NCI-H2196 treated with DMSO at 0.1 percent for 48 hours (cell line): Measurements from ENCODE around the gene ALDH3A1.
A peak's percentile ranks its signal among the peaks of the same experiment; 100 is the strongest.
"Not testable (repeated sequence)": the region's sequence is repeated elsewhere in the genome, so short reads cannot be mapped to it uniquely, and the experiment has no call there.

Experiments
- DNase-seq: peaks from one replicate; lab custom pipeline; 2025; ENCODE audit not compliant: unreplicated experiment; lab: John Stamatoyannopoulos, UW

The ALDH3A1 gene

DNA sequence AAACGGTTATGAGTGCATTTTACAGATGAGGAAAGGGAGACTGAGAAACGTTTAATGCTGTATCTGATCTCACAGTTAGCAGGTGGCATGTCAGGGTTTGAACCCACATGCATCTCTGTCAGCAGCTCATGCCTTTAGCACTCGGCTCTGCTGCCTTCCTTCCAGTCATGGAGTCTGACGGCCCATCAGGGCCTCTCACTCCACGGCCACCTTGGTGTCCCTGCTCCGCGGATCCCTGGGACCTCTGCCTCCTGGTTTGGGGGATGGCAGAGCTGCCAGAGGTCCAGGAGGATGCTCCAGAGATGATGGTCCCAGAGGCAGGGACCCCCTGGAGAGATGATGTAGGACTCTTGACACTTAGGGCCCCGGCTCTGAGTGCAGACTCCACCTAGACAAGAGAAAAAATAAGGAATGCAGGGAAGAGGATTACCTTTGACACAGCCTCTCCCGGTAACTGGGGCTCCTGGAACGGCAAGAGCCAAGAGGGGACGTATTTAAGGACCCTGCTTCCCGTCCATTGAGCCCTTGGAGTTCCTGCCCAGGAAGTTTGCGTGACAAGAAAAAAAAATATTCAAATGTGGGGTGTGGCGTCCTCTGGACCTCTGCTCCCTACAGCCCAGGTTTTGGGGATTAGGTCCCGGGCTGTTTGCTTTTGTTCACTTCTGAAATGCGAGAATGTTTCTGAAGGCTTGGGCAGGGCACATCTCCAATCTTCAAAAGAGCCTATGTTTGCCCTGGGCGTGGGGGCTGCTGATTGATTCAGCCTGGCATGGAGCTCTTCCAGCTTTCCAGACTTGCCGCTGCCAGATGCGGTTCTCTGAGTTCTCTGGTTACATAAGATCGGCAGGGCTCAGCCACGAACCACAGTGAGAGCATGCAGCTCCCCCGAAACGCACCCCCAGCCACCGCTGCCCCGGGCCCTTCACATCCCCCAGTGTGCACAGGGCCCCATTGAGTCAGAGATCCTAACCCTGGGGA, at the start of gene ALDH3A1:
ALDH3A1 (minus strand) TSS at position 470 of the 978 bp plus-strand sequence. CDS start 3,169 bp downstream, outside the sequence.
- DNase-seq: no peak

GRCh38 chr17:19796457-19796856, 48.4 kb upstream of the ALDH3A1 start:
- no peak for DNase-seq

- DNase-seq: no peak
Observed at GRCh38 chr17:19791918-19792550, 43.9 kb upstream of the ALDH3A1 start.

DNA sequence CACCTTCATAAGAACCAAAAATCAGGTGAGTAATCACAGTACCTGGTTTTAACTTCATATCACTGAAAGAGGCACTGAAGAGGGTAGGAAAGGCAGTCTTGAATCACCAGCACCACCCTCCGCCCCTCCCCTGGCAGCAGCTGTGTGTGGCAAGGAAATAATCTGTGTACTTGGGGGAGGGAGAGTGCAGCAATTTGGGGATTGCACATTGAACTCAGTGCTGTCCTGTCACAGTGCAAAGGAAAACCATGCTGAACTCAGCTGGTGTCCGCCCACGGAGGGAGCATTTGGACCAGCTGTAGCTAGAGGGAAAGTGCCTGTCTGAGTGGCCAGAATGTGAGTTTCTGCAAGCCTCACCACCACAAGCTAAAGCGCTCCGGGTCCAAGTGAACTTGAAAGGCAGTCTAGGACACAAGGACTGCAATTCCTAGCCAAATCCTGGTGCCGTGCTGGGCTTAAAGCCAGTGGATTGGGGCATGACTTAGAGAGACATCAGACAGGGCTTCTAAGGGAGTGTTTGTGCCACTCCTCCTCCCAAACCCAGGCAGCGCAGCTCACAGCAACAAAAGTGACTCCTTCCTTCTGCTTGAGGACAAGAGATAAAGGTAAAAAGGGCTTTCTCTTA, 39.7 kb upstream of the ALDH3A1 start:
- no peak for DNase-seq

DNA sequence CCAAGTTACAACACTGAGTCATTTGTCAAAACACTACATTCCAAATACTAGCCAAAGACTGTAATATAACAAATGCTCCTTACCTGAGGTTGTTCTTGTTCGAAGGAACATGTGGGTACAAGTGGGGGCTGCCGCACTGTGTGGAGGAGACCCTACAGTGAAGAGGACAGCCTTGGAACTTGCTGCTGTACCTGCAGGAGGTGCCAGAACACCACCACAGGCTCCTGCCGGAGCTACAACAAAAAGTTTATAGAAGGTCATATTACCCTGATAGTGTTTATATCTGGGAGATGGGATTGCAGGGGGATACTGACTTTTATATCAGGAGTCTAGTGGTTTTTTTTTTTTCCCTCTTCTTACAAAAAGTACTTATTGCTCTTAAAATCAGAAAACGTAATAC, 37.8 kb upstream of the ALDH3A1 start:
- DNase-seq: no peak

DNA sequence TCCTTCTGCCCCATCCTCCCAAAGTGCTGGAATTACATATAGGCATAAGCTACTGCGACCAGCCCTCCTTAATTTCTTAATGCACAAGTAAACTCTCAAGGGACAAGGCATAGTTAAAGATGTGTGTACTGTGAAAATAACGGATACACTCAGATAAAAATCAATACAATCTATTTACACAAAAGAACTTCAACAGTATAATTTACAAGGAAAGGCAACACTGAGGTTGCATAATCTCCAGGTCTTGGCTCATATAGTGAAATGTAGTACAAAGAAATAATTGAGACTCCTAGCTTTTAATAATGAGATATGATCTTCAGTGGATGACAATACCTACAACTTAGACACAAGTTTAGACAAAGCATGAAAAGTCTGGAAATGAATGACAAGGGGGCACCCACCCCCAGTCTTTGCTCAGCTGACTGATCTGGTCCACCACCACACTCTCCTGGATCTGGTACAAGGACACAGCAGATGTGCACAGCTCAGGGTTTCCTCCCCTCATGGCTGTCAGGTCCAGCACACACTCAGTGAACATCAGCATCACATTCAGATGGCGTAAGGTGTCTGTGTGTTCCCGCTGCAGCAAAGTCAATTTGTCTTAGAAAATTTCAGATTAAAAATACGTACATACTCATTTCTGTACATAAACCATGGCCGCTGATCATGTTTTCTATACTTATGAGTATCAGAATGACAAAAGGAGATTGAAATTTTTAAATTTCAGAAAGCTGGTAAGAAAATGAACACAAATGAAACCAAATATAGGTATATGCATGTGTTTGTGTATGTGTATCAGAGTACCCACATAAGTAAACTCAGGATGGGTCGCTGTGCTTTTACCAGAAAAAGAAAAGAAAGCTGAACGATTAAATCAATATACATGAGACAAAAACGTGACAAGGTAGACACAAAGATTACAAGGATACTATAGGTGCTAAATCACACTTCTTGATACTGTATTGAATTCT, 33.7 kb upstream of the ALDH3A1 start:
- no peak for DNase-seq

DNA sequence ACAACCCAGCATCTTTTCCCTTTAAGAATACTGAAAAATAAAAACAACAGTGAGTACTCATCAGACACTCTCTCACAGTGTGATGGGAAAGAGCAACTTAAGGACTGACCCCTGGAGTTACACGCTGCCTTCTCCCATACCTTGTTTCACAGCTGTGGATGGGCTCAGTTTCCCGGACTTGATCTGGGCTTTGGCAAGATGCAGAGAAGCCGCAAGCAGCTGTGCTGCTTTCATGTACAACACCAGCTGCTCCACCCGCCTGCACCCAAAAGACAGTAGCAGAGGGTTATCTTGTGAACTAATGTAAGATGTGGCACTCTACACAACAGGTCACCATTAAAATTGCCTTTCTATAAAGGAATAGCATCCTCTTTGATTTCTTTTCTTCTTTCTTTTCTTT, 32.7 kb upstream of the ALDH3A1 start:
- no peak for DNase-seq

GRCh38 chr17:19773534-19773933, 25.4 kb upstream of the ALDH3A1 start:
- DNase-seq: no peak

DNA sequence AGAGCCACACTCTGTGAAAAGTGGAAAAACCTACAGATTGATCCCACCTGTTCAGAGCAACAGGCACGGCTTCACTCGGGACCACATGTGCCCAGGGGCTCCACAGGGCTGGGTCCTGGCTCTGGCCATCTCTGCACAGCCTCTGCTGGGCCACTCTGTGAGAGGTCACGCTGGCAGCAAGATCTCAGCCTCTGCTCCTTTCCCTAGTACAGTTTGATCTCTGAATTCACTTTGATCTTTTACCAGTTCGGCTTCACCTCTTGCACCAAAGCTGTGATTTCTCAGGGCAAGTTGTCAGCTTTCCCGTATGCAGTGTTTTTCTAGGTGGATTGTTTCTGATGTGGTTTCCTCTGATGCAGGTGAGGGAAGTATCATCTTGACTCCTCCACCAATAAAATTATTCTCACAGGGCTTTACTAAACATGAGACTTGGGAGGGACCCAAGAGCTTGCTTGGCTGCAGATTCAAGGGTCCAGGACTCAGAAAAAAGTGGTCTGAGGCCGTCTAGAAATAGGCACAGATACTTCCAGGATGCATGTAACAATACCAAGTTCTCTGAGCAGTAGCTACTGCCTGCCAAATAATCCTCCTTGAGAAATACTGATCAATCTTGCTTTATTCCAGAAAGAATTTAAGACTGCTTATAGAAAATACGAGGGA, 24.0 kb upstream of the ALDH3A1 start:
- DNase-seq: no peak

- DNase-seq: no peak
Observed at GRCh38 chr17:19770985-19771735, 23.1 kb upstream of the ALDH3A1 start.

- no peak for DNase-seq
Observed at GRCh38 chr17:19769946-19770652, 22.0 kb upstream of the ALDH3A1 start.

DNA sequence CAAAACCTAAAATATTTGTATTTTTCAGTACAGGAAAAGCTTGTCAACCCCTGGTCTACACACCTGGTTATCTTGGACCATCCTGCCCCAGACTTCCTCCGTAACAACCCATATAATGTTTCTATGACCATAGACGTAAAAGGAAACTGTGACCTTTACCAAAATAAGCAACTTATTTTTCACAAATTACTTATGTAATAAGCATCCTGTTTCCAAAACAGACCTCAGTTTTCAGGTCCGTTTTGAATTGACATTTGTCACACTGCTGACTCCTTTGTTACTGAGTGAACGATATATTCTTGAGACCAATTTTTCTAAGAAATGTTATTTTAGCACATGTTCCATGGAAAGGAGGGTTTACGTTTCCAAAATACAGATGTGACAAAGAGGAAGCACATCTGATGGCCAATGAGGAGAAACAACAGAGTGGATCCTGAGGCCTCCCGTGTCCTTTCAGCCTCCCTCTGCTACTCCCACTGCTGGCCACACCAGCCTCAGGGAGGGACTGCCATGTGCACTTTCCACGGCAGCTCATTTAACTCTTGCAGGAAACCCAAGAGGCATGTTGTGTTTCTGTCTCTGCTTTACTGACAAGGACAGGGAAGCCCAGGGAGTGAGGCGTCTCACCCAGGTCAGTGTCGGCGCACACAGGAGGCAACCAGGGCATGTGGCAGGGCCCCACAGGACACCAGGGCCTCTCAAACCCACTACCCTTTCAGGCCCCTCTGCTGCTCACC, 20.1 kb upstream of the ALDH3A1 start:
- no peak for DNase-seq

- DNase-seq: peak; percentile 2
Observed at GRCh38 chr17:19766421-19767270, 18.5 kb upstream of the ALDH3A1 start.

GRCh38 chr17:19766016-19766415, 17.9 kb upstream of the ALDH3A1 start:
- no peak for DNase-seq

DNA sequence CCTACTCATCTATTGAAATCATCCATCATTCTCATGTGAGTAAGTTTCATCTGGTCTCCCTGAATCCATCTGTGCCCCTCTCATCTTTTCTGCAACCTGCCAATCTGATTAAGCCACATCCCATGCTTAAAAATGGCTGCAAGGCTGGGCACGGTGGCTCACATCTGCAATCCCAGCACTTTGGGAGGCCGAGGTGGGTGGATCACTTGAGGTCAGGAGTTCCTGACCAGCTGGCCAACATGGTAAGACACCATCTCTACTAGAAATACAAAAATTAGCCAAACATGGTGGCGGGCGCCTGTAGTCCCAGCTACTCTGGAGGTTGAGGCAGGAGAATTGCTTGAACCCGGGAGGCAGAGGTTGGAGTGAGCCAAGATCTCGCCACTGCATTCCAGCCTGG, 15.9 kb upstream of the ALDH3A1 start:
- not testable (repeated sequence) for DNase-seq

GRCh38 chr17:19763416-19763815, 15.3 kb upstream of the ALDH3A1 start:
- DNase-seq: no peak

GRCh38 chr17:19762515-19762961, 14.4 kb upstream of the ALDH3A1 start:
- DNase-seq: no peak
